Type B pancreatic cell (in vitro differentiated cells): ENCODE results near the gene HNRNPU. TPM values are rescaled to one million over a fixed set of nuclear protein-coding genes. Genes with fewer than 3 reads are reported as not detected.

Source experiments
- DNase-seq: peaks from one replicate; pipeline ENCODE4 v3.0.0; 2021; ENCODE audit warnings: mixed read lengths; ENCODE audit not compliant: unreplicated experiment; ENCODE audit errors: extremely low spot score
- H3K27ac Mint-ChIP-seq: 2 replicates; pipeline ENCODE4 v1.8.0; 2021; ENCODE audit warnings: mild to moderate bottlenecking, mixed read lengths
- H3K27me3 Mint-ChIP-seq: 2 replicates; pipeline ENCODE4 v1.8.0; 2021; ENCODE audit warnings: mixed read lengths
- H3K36me3 Mint-ChIP-seq: 2 replicates; pipeline ENCODE4 v1.8.0; 2021; ENCODE audit warnings: mixed read lengths
- H3K4me1 Mint-ChIP-seq: one replicate; pipeline ENCODE4 v1.8.0; 2021; ENCODE audit warnings: mixed read lengths; ENCODE audit not compliant: unreplicated experiment
- H3K4me3 Mint-ChIP-seq: 2 replicates; pipeline ENCODE4 v1.8.0; 2021; ENCODE audit warnings: mild to moderate bottlenecking, mixed read lengths
- H3K9me3 Mint-ChIP-seq: 2 replicates; pipeline ENCODE4 v1.8.0; 2021; ENCODE audit warnings: mixed read lengths
- CTCF ChIP-seq: fragments of 200-600 bp; sonication (generic); conservative IDR thresholded peaks from 2 replicates; pipeline ENCODE4 v1.5.0; 2021; ENCODE audit warnings: antibody characterized with exemption, mild to moderate bottlenecking
- total RNA-seq: library from RNA; stranded (reverse); gene quantifications from 2 replicates; pipeline ENCODE4 v1.2.1, GENCODE V29; 2021; ENCODE audit warnings: low replicate concordance

HNRNPU gene
- total RNA-seq, 1 donor from 2014 or later = 485 TPM

GRCh38 chr1:244841273-244841927 is 22.9 kb downstream of the HNRNPU start:
- Mint-ChIP-seq H3K27me3 (no peaks in the 10 kb centered on the region), H3K27ac (peak overlapping the region; percentile 30), H3K9me3 (no peaks in the 10 kb centered on the region), H3K4me1 (peaks cover 32% of the 10 kb centered on the region), H3K4me3 (no peak overlapping the region), H3K36me3 (peaks cover 42% of the 10 kb centered on the region)
- TF ChIP-seq CTCF = no peak
- no peak for DNase-seq

GRCh38 chr1:244840219-244840794 is 24.0 kb downstream of the HNRNPU start:
- no peak for DNase-seq
- no peak for TF ChIP-seq CTCF
- peak overlapping the region; percentile 7 for H3K4me3 Mint-ChIP-seq
- peaks cover 32% of the 10 kb centered on the region for H3K36me3 Mint-ChIP-seq
- H3K4me1 Mint-ChIP-seq = peaks cover 32% of the 10 kb centered on the region
- no peaks in the 10 kb centered on the region for H3K27me3 Mint-ChIP-seq
- no peaks in the 10 kb centered on the region for H3K9me3 Mint-ChIP-seq
- peak overlapping the region; percentile 30 for H3K27ac Mint-ChIP-seq

GRCh38 chr1:244839656-244840055 is 24.7 kb downstream of the HNRNPU start:
- H3K27me3 Mint-ChIP-seq = no peaks in the 10 kb centered on the region
- H3K9me3 Mint-ChIP-seq = no peaks in the 10 kb centered on the region
- no peak overlapping the region for H3K4me3 Mint-ChIP-seq
- peaks cover 32% of the 10 kb centered on the region for H3K36me3 Mint-ChIP-seq
- DNase-seq = no peak
- no peak overlapping the region for H3K27ac Mint-ChIP-seq
- no peak for TF ChIP-seq CTCF
- H3K4me1 Mint-ChIP-seq = peaks cover 32% of the 10 kb centered on the region

GRCh38 chr1:244837597-244838258 is 26.6 kb downstream of the HNRNPU start:
- peak overlapping the region; percentile 58 for H3K27ac Mint-ChIP-seq
- H3K4me1 Mint-ChIP-seq = peaks cover 36% of the 10 kb centered on the region
- no peak for TF ChIP-seq CTCF
- DNase-seq = no peak
- H3K4me3 Mint-ChIP-seq = peak overlapping the region; percentile 42
- H3K27me3 Mint-ChIP-seq = no peaks in the 10 kb centered on the region
- H3K9me3 Mint-ChIP-seq = no peaks in the 10 kb centered on the region
- H3K36me3 Mint-ChIP-seq = peaks cover 32% of the 10 kb centered on the region

GRCh38 chr1:244836584-244836983 is 27.8 kb downstream of the HNRNPU start:
- peaks cover 29% of the 10 kb centered on the region for H3K36me3 Mint-ChIP-seq
- no peaks in the 10 kb centered on the region for H3K27me3 Mint-ChIP-seq
- peak overlapping the region; percentile 93 for H3K4me3 Mint-ChIP-seq
- DNase-seq = no peak
- H3K27ac Mint-ChIP-seq = peak overlapping the region; percentile 100
- H3K9me3 Mint-ChIP-seq = no peaks in the 10 kb centered on the region
- peaks cover 36% of the 10 kb centered on the region for H3K4me1 Mint-ChIP-seq
- TF ChIP-seq CTCF = no peak
